MM.1S (cell line): Measurements from ENCODE around the gene CFAP107.

Experiments used
- DNase-seq: peaks from one replicate; pipeline ENCODE4 v3.0.0-alpha.2; 2015
- H2AFZ ChIP-seq: fragments of 300-600 bp; sonication (generic); 2 replicates; pipeline ENCODE4 v1.6.0; 2016; ENCODE audit warnings: antibody characterized with exemption, low read length
- H3F3A ChIP-seq: fragments of 300-600 bp; sonication (generic); 2 replicates; pipeline ENCODE4 v1.6.1; 2016; ENCODE audit warnings: mild to moderate bottlenecking, antibody characterized with exemption, low read length, moderate library complexity, mixed read lengths; ENCODE audit not compliant: insufficient read depth
- H3K27ac ChIP-seq: fragments of 300-600 bp; sonication (generic); 2 replicates; pipeline ENCODE4 v1.5.1; 2016; ENCODE audit warnings: mild to moderate bottlenecking, low read length
- H3K27me3 ChIP-seq: fragments of 300-600 bp; sonication (generic); replicated peaks from 2 replicates; pipeline ENCODE4 v1.6.0; 2016; ENCODE audit warnings: low read length; ENCODE audit not compliant: insufficient read depth
- H3K36me3 ChIP-seq: fragments of 300-600 bp; sonication (generic); replicated peaks from 2 replicates; pipeline ENCODE4 v1.6.1; 2016; ENCODE audit warnings: mild to moderate bottlenecking, low read length, mixed read lengths; ENCODE audit not compliant: insufficient read depth
- H3K4me1 ChIP-seq: fragments of 300-600 bp; sonication (generic); 2 replicates; pipeline ENCODE4 v1.6.1; 2016; ENCODE audit warnings: low read length, mixed read lengths
- H3K4me2 ChIP-seq: fragments of 300-600 bp; sonication (generic); 2 replicates; pipeline ENCODE4 v1.6.0; 2016; ENCODE audit warnings: low read depth, low read length
- H3K4me3 ChIP-seq: fragments of 300-600 bp; sonication (generic); 2 replicates; pipeline ENCODE4 v1.5.1; 2016; ENCODE audit warnings: low read length, mixed read lengths
- H3K79me2 ChIP-seq: fragments of 300-600 bp; sonication (generic); 2 replicates; pipeline ENCODE4 v1.6.1; 2016; ENCODE audit warnings: mixed run types, low read length, mixed read lengths
- H3K9ac ChIP-seq: fragments of 300-600 bp; sonication (generic); 2 replicates; pipeline ENCODE4 v1.6.1; 2016; ENCODE audit warnings: low read length, mixed read lengths
- H3K9me2 ChIP-seq: fragments of 300-600 bp; sonication (generic); replicated peaks from 2 replicates; pipeline ENCODE4 v1.6.1; 2016; ENCODE audit warnings: mild to moderate bottlenecking, low read length, mixed read lengths; ENCODE audit not compliant: insufficient read depth
- H3K9me3 ChIP-seq: fragments of 300-600 bp; sonication (generic); replicated peaks from 2 replicates; pipeline ENCODE4 v1.6.1; 2016; ENCODE audit warnings: mild to moderate bottlenecking, low read length, mixed read lengths; ENCODE audit not compliant: insufficient read depth
- H4K20me1 ChIP-seq: fragments of 300-600 bp; sonication (generic); 2 replicates; pipeline ENCODE4 v1.6.1; 2016; ENCODE audit warnings: mild to moderate bottlenecking, low read length, moderate library complexity, mixed read lengths; ENCODE audit not compliant: insufficient read depth
- EZH2 ChIP-seq: fragments of 300-600 bp; sonication (generic); optimal IDR thresholded peaks from 2 replicates; pipeline ENCODE3; 2017; ENCODE audit warnings: low read depth, mild to moderate bottlenecking, antibody characterized with exemption, low read length, mixed read lengths
- EZH2phosphoT487 ChIP-seq: fragments of 300-600 bp; sonication (generic); IDR thresholded peaks from 2 replicates; pipeline ENCODE4 v1.6.1; 2018; ENCODE audit warnings: antibody characterized with exemption, low read length
- TF ChIP-seq, protein P1 (sequence below): fragments of 300-600 bp; sonication (generic); IDR thresholded peaks from 2 replicates; pipeline ENCODE4 v1.5.1; 2016; ENCODE audit warnings: antibody characterized with exemption, low read length, mixed read lengths

Gene CFAP107

DNA sequence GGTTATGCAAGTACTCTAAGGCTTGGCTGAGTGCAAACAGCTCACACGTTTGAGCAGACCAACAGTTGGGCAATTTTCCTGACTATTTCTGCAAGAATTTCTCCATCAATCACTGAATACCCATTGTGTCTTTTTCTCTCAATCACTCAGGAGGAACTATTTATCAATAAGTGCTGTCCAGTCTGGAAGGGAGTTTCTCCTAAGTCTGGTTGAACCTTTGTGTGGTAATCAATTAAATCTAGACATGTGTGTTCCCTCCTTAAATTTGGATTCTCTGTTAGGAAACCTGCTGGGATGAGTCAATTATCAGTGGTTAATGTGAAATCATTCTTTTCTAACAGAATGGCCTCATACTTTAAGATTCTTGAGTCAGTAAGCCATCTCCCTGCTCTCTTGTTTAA, 36.9 kb upstream of the CFAP107 start:
- H3K9me2 ChIP-seq = no peaks in the 10 kb centered on the region
- no peaks in the 10 kb centered on the region for H3K27me3 ChIP-seq
- no peaks in the 10 kb centered on the region for H3F3A ChIP-seq
- no peak overlapping the region for H2AFZ ChIP-seq
- H3K9ac ChIP-seq = no peak overlapping the region
- H3K9me3 ChIP-seq = no peaks in the 10 kb centered on the region
- H3K4me2 ChIP-seq = no peak overlapping the region
- DNase-seq = no peak
- H3K79me2 ChIP-seq = no peaks in the 10 kb centered on the region
- no peak overlapping the region for H3K27ac ChIP-seq
- H4K20me1 ChIP-seq = no peaks in the 10 kb centered on the region
- no peaks in the 10 kb centered on the region for H3K36me3 ChIP-seq
- H3K4me3 ChIP-seq = no peak overlapping the region
- TF ChIP-seq EZH2phosphoT487 = no peak
- no peak for TF ChIP-seq EZH2
- TF ChIP-seq, protein P1, sequence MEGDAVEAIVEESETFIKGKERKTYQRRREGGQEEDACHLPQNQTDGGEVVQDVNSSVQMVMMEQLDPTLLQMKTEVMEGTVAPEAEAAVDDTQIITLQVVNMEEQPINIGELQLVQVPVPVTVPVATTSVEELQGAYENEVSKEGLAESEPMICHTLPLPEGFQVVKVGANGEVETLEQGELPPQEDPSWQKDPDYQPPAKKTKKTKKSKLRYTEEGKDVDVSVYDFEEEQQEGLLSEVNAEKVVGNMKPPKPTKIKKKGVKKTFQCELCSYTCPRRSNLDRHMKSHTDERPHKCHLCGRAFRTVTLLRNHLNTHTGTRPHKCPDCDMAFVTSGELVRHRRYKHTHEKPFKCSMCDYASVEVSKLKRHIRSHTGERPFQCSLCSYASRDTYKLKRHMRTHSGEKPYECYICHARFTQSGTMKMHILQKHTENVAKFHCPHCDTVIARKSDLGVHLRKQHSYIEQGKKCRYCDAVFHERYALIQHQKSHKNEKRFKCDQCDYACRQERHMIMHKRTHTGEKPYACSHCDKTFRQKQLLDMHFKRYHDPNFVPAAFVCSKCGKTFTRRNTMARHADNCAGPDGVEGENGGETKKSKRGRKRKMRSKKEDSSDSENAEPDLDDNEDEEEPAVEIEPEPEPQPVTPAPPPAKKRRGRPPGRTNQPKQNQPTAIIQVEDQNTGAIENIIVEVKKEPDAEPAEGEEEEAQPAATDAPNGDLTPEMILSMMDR = no peak
- no peaks in the 10 kb centered on the region for H3K4me1 ChIP-seq

DNA sequence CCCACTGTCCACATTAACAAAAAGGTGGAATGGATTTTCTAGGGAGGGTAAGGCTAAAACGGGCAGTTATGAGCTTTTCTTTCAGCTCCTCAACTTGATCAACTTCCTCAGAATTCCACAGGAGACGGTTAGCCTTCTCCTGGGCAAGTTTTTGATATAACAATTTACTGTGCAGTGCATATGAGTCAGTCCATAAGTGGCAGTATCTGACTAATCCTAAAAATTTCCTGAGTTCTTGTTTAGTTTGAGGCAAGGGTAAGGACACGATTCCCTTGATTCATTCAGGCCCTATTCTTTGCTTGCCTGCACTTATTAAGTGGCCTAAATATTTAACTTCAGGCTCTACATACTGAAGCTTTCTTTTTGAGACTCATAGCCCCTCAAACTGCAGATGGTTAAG, 36.3 kb upstream of the CFAP107 start:
- Histone ChIP-seq H3K27me3 (no peaks in the 10 kb centered on the region), H3K4me1 (no peaks in the 10 kb centered on the region), H2AFZ (no peak overlapping the region), H3K9me3 (no peaks in the 10 kb centered on the region), H3K79me2 (no peaks in the 10 kb centered on the region), H3K4me3 (no peak overlapping the region), H3K36me3 (no peaks in the 10 kb centered on the region), H4K20me1 (no peaks in the 10 kb centered on the region), H3K27ac (no peak overlapping the region), H3K9me2 (no peaks in the 10 kb centered on the region), H3F3A (no peaks in the 10 kb centered on the region), H3K9ac (no peak overlapping the region), H3K4me2 (no peak overlapping the region)
- TF ChIP-seq EZH2 (no peak), EZH2phosphoT487 (no peak)
- TF ChIP-seq, protein P1 = no peak
- no peak for DNase-seq

GRCh38 chr1:12711536-12711935, 34.5 kb upstream of the CFAP107 start:
- H2AFZ ChIP-seq = no peak overlapping the region
- no peaks in the 10 kb centered on the region for H3K4me1 ChIP-seq
- no peak for DNase-seq
- no peak overlapping the region for H3K27ac ChIP-seq
- no peaks in the 10 kb centered on the region for H3F3A ChIP-seq
- H3K27me3 ChIP-seq = no peaks in the 10 kb centered on the region; the same call in 1 of the 2 replicates
- no peak overlapping the region for H3K4me2 ChIP-seq
- H3K9me3 ChIP-seq = no peaks in the 10 kb centered on the region
- no peak overlapping the region for H3K4me3 ChIP-seq
- no peak for TF ChIP-seq EZH2phosphoT487
- no peak for TF ChIP-seq EZH2
- TF ChIP-seq, protein P1 = no peak
- H3K9ac ChIP-seq = no peak overlapping the region
- no peaks in the 10 kb centered on the region for H3K79me2 ChIP-seq
- H4K20me1 ChIP-seq = no peaks in the 10 kb centered on the region
- H3K9me2 ChIP-seq = no peaks in the 10 kb centered on the region
- no peaks in the 10 kb centered on the region for H3K36me3 ChIP-seq
